ENCODE data around the gene TPST1.

The TPST1 gene

GRCh38 chr7:66238773-66239466 lies 33.8 kb downstream of the TPST1 start:
- no peak for DNase-seq (ENCODE audit: low read depth in 2 of 2)

- no peak for DNase-seq (ENCODE audit: low read depth in 2 of 2)
Measured at GRCh38 chr7:66239467-66239856, 34.3 kb downstream of the TPST1 start.

DNA sequence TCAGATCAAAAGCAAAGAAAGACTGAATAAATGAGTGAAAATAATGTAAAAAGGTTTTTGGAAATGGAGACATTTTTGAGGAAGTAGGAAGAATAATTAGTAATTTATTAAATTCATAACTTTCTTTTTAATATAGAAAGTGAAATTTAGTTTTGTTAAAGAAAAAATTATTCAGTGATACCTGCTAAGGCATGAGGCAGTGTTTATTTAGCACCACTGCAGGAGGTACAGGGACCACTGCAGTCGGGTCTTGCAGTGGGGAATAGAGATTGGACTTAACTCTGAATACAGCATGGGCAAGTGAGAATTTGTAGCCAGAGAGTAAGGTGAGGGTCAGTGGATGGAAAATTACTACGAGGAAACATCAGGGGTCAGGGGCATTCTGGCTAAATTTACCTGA lies 39.9 kb downstream of the TPST1 start:
- no peak for DNase-seq (ENCODE audit: low read depth in 2 of 2)

- no peak for DNase-seq (ENCODE audit: low read depth in 2 of 2)
Measured at GRCh38 chr7:66246554-66247171, 41.5 kb downstream of the TPST1 start.

DNA sequence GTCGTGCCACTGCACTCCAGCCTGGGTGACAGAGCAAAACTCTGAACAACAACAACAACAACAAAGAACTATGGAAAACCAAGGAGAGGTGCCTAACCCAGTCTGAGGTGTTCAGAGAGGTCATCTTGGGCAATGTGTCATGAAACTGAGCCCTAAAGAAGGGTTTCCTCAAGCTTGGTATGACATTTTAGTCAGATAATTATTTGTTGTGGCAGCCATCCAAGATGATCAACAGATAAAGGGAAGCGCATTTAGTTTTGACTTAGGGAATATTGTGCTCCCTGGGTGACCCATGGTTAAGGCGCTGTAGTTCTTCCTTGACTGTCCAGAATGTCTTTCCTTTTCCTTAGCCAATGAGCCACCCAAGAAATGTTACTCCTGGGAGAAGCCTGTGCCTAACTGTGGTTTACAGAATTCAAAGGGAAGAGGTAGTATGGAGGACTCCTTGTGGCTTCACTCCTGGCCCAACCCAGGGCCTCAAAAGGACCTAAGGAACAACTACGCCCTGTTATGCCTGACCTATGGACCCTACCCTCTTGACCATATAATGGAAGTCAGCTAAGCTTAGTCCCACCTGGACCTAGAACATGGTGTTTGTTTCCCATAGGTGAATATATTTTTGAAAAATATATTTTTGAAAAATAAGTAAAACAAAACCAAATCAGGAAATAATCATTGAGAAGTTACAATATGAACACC lies 42.4 kb downstream of the TPST1 start:
- no peak for DNase-seq (ENCODE audit: low read depth in 2 of 2)

- DNase-seq (ENCODE audit: low read depth in 2 of 2) = peak; percentile 61 to 67
Measured at GRCh38 chr7:66250711-66251110, 45.6 kb downstream of the TPST1 start.

DNA sequence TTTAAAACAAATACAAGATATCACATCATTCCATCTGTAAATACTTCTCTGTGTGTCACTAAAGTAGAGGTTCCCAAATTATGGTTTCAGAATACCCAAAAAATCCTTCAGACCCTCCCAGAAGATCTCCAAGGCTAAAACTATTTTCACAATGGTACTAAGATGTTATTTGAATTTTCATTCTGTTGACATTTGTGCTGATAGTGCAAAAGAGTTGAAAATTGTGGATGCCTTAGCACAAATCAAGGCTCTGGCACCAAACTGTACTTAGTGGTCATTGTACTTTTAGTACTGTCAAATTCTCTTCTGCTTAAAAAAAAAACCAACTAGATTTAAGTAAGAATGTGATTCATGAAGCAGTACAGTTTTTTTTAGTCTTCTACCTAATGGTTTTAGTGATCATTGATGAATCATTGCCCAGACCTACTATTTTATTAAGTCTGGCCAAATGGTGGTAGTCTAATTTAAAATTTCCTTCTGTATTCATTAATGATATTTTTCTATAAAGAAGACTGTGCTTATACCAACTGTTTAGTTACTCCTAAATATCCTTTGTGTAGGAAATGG lies 50.5 kb downstream of the TPST1 start:
- DNase-seq (ENCODE audit: low read depth in 2 of 2) = no peak

DNA sequence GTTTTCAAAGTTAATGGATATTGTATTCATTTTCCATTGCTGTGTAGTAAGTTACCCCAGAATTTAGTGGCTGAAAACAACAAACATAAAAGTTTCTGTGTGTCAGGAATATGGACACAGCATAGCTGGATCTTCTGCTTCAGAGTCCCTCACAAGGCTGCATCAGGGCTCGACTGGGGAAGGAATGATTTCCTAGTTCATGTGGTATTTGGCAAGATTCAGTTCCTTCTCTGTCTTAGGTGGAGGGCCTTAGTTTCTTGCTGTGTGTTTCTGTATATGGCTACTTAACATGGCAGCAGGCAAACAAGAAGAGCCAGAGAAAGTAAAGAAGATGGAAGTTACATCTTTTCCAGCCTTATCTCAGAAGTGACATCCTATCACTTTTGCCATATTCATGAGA lies 51.1 kb downstream of the TPST1 start:
- DNase-seq (ENCODE audit: low read depth in 2 of 2) = no peak

DNA sequence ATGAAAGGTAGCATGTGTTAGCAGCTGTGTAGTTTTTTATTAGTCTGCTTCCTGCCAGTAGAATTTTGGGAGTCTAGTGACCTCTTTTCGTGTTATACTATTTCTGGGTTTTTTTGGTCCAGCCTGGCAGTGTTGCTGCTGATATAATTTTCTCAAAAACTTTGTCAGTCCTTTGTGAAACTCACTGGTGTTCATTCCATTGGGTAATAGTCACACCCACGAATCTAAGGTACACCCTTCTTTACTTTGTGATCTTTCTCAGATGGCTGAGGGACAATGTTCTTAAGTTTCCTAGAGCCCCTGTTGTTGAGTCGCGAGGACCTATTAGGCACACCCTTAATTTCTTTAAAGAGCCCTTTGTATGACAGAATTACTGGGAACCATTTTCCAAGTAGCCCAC lies 52.3 kb downstream of the TPST1 start:
- DNase-seq (ENCODE audit: low read depth in 2 of 2) = no peak

DNA sequence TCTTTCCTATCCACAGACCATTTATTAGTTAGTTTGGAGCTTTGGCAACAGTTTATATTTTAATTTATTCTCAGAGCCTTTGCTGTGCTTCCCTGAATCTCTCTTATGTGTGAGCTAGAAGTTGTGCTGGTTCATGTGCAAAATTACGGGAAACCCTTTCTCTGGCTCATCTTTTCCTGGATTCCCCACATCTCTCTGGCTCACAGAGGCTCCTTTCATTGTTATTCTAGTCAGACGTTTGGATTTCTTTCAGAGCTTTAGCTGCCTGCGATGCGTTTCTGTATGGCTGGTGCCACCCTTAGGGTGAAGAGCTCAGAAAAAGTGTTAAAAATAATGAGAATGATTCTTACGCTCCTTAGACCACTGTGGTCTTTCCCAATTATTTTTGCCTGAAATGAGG lies 53.3 kb downstream of the TPST1 start:
- no peak for DNase-seq (ENCODE audit: low read depth in 2 of 2)

GRCh38 chr7:66261941-66262340 lies 56.8 kb downstream of the TPST1 start:
- no peak for DNase-seq (ENCODE audit: low read depth in 2 of 2)

- no peak for DNase-seq (ENCODE audit: low read depth in 2 of 2)
Measured at GRCh38 chr7:66263936-66264335, 58.8 kb downstream of the TPST1 start.

DNA sequence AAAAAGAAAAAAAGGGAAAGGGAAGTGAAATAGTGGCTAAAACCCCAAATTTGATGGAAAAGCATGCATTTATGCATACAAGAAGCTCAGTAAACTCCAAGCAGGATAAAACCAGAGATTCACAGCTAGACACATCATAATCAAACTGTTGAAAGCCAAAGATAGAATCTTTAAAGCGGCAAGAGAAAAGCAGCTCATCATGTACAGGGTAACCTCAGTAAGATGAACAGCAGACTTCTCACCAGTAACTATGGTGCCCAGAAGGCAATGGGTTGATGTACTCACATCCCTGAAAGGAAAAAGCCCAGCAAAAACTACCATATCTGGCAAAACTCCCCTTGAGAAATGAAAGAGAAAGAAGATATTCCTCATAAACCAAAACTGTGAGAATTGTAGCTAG lies 60.4 kb downstream of the TPST1 start:
- DNase-seq (ENCODE audit: low read depth in 2 of 2) = no peak

DNA sequence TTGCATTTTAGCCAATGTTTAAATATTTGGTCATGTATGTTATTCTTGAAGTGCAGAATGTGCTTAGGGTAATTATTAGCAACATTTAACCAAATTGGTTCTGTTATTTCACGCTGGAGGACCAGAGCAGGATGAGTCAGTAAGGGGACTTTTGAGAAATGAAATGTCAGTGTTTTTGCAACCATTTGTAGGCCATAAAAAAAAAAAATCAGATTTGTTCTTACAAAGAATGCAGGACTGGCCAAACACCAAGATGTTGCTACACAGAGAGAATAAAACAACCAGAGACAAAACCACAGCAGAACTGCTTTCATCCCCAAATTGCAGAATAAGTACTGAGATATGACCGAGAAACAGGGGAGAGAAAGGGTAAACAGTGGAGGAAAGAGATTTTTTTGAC lies 62.1 kb downstream of the TPST1 start:
- DNase-seq (ENCODE audit: low read depth in 2 of 2) = peak; percentile 90 to 91

- DNase-seq (ENCODE audit: low read depth in 2 of 2) = no peak
Measured at GRCh38 chr7:66269978-66270377, 64.8 kb downstream of the TPST1 start.

DNA sequence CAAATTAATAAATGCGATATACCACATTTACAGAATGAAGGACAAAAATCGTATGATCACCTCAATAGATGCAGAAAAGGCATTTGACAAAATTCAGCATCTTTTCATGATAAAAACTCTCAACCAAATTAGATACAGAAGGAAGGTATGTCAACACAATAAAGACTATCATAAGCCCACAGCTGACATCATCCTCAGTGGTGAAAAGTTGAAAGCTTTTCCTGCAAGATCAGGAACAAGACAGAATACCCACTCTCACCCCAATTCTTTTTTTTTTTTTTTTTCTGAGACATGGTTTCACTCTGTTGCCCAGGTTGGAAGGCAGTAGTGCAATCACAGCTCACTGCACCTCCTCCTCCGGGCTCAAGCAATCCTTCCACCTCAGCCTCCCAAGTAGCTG lies 67.2 kb downstream of the TPST1 start:
- DNase-seq (ENCODE audit: low read depth in 2 of 2) = no peak

DNA sequence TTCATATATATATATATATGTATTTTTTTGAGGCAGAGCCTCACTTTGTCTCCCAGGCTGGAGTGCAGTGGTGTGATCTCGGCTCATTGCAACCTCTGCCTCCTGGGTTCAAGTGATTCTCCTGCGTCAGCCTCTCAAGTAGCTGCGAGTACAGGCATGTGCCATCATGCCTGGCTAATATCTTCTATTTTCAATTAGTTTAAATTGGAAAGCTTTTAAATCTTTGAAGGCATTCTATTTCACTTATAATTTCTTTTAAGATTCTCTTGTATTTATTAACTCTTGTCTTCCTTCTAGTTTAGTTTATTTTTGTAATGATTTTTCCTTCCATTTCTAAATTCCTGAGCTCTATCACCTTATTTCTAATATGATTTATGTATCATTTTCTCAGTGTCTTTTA lies 71.2 kb downstream of the TPST1 start:
- no peak for DNase-seq (ENCODE audit: low read depth in 2 of 2)

GRCh38 chr7:66277492-66277891 lies 72.4 kb downstream of the TPST1 start:
- no peak for DNase-seq (ENCODE audit: low read depth in 2 of 2)

- no peak for DNase-seq (ENCODE audit: low read depth in 2 of 2)
Measured at GRCh38 chr7:66279912-66280311, 74.8 kb downstream of the TPST1 start.

DNA sequence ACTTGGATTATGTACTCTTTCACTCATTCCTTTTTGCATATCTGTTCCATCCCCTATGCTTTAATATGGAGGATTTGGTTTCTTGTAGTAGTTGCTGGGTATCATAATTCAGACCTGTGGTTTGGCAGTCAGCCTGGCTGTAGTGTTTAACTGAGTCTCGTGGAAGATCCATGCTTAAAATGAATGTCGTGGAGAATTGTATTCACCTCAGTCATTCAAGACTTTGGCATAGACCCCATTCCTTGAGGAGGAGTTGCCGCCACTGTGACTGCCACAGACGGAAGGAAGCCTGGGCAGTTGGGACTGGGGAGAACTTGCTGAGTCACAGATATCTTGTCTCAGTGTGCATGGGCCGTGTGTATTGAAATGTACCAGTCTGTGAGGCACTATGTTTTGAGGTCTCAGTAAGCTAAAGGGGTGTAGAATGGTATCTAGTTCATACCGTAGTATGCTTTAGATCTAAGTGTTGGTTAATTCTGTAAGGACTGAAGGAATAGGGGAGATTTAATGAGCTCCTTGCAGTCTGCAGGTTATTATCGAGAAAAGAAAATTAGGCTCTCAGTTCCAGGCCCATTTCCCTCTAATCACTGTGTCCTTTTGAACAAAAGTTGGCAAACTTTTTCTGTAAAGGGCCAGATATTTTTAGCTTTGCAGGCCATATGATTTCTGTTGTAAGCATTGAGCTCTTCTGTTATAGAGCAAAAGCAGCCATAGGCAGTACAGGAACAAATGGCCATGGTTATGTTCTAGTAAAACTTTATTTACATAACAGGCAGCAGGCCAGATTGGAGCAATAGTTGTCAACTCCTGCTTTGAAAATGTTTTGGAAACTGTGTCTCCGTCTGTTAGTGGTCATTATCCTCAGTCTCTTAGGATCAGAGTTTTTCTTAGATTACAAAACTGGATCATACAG lies 76.8 kb downstream of the TPST1 start:
- peak; percentile 99 for DNase-seq (ENCODE audit: low read depth in 2 of 2)

DNA sequence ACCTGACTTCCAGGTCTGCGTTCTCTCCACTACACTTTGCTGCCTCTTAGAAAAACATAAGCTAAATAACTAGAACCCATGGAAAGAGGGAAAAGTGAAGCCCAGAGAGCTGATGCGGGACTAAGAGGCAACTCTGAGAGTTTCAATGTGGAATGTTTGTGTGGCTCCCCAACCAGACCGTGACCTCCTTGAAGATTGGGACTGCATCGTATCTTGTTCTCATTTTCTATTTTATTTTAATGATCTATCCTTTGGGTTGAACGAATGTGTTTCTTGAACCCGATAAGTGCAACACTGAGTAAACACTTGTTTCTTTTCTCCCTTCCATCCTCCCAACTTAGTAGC lies 77.4 kb downstream of the TPST1 start:
- no peak for DNase-seq (ENCODE audit: low read depth in 2 of 2)

All from fibroblast of skin of left quadriceps (primary cell).